HepG2 (cell line): ENCODE results near the gene CDK14. TPM values are rescaled to one million over a fixed set of nuclear protein-coding genes. Genes with fewer than 3 reads are reported as not detected.

ENCODE experiments used
- BATF2 ChIP-seq: sonication (generic); formaldehyde crosslinking; IDR thresholded peaks from 2 replicates; pipeline ENCODE4 v1.8.0; 2022; ENCODE audit warnings: mild to moderate bottlenecking, missing genetic modification reagents, moderate library complexity
- CERS6 ChIP-seq: sonication (generic); formaldehyde crosslinking; IDR thresholded peaks from 2 replicates; pipeline ENCODE4 v1.5.0; 2020; ENCODE audit warnings: missing genetic modification reagents
- DPF2 ChIP-seq: sonication (generic); formaldehyde crosslinking; IDR thresholded peaks from 2 replicates; pipeline ENCODE4 v1.4.0; 2020; ENCODE audit warnings: mild to moderate bottlenecking, low read depth, missing genetic modification reagents, borderline replicate concordance
- KLF16 ChIP-seq, 2 experiments: sonication (generic) in 1 of 2; formaldehyde crosslinking in 1 of 2; IDR thresholded peaks; 2 replicates each; pipeline versions ENCODE4 v1.6.1 to v1.8.0; 2016 to 2023; ENCODE audit warnings: missing genetic modification reagents in 2 of 2, missing compliant biosample characterization in 1 of 2
- MED8 ChIP-seq: sonication (generic); formaldehyde crosslinking; IDR thresholded peaks from 2 replicates; pipeline ENCODE4 v1.8.1; 2023; ENCODE audit warnings: mild to moderate bottlenecking, missing genetic modification reagents; ENCODE audit not compliant: insufficient replicate concordance
- ZBTB40 ChIP-seq, 2 experiments: fragments of 450-650 bp in 1 of 2; sonication (generic) in 1 of 2; formaldehyde crosslinking in 1 of 2; IDR thresholded peaks; 2 replicates each; pipeline versions ENCODE4 v1.6.1 to v1.8.0; 2016 to 2022; ENCODE audit warnings: antibody characterized with exemption in 1 of 2, mild to moderate bottlenecking in 1 of 2, missing genetic modification reagents in 1 of 2
- ZNF724P ChIP-seq: sonication (generic); formaldehyde crosslinking; IDR thresholded peaks from 2 replicates; pipeline ENCODE4 v1.8.0; 2022; ENCODE audit warnings: missing genetic modification reagents, borderline replicate concordance
- polyA plus RNA-seq, 8 experiments: library from polyadenylated mRNA; depleted of rRNA in 3 of 8; stranded (reverse) in 7 of 8; unstranded in 1 of 8; fragments of >200 nt; fragmentation: Illumina TruSeq in 4 of 8; extraction: Trizol in 4 of 8; gene quantifications; 2 replicates each; pipeline versions ENCODE4 v1.2.1 to v1.2.3, GENCODE V29; 2011 to 2016; ENCODE audit warnings: low read depth in 4 of 8, missing spikeins in 1 of 8, mixed read lengths in 1 of 8; ENCODE audit not compliant: insufficient read depth in 1 of 8
- total RNA-seq, 5 experiments: library from RNA; depleted of rRNA; stranded (reverse); fragments of >200 nt; fragmentation: Illumina TruSeq; extraction: Trizol; gene quantifications; 2 replicates each; pipeline ENCODE4 v1.2.3, GENCODE V29; 2016; ENCODE audit warnings: low read depth in 1 of 5

Gene CDK14
- total and polyA plus RNA-seq, 2 of the 13 experiments (the other 11 are each of a cell fraction or from before 2014, with no cell fraction given), result 0.26 to 0.71 TPM

- TF ChIP-seq MED8 (CRISPR knock-in tag), result no peak
- TF ChIP-seq KLF16 (CRISPR knock-in tag; IDR thresholded peaks at IDR 0.05), result no peak
- no peak for TF ChIP-seq ZNF724P
- TF ChIP-seq CERS6 (CRISPR knock-in tag), result no peak
- no peak for TF ChIP-seq DPF2 (CRISPR knock-in tag)
- no peak for TF ChIP-seq ZBTB40 (IDR thresholded peaks at IDR 0.05)
- TF ChIP-seq ZBTB40 (CRISPR knock-in tag; IDR thresholded peaks at IDR 0.05), result no peak
- no peak for TF ChIP-seq BATF2
Measured at GRCh38 chr7:90569368-90569767, 26.8 kb upstream of the CDK14 start (continued).
